SIG-M5 treated with dmso at 0.1 percent for 504 hours (cell line): Measurements from ENCODE around the gene EDRF1.

ENCODE experiments used
- DNase-seq: peaks from one replicate; lab custom pipeline; 2025; ENCODE audit not compliant: unreplicated experiment; lab: John Stamatoyannopoulos, UW

Gene EDRF1

DNA sequence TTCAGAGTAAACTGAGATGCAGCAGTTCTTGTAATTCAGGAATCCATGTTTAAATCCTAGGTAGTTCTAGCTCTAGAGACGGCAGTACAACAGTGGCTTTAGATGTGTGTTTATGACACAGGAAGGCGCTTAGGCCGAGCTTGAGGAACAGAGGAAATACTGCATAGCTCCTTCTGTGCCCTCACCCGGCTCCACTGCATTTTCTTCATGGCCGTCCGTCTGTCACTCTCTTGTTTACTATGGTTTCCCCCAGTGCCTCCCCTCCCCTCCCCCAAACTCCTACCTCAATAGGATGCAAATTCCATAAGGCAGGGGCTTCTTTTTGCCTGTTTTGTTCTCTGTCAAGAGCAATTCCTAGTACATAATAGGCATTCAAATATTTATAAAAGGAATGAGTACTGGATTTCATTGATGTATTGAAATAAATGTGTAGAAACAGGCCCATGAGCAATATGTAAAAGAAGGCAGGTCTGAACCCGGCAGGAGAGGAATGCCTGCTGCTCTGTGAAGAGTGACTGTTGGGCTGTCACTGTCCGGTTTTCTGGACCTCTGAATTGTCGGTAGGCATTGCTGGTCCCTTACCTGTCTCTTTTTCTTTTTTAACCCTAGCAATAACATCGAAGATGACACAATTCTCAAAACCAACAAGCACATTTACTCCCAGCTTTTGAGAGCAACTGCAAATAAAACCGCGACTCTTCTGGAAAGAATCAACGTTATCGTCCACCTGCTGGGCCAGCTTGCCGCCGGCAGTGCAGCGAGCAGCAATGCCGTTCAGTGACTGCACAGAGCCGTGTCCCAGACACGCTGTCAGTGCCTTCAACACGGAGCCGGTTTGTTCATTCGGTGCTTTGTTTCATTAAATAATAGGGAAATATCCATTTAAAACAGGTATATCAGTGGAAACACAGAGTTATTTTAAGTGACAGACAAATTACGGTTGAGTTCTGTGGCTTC is 43.5 kb downstream of the EDRF1 start:
- DNase-seq = no peak

DNA sequence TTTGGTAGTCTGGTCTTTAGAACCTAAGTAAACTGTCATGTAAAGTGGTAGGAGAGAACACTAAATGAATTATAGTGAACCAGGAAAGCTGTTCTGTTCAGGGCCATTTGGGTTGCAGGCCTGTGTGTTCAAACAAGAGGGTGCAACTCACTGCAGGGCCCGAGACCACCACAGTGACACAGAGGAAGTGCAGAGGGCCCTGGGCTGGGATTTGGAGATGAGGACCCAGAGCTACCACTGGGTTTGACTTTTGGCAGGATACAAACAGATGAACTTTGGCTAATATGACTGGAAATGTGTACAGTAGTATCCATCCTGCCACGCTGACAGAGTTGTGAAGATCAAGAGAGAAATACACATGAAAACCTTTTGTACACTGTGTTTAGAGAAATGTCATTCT is 46.3 kb downstream of the EDRF1 start:
- DNase-seq = no peak

DNA sequence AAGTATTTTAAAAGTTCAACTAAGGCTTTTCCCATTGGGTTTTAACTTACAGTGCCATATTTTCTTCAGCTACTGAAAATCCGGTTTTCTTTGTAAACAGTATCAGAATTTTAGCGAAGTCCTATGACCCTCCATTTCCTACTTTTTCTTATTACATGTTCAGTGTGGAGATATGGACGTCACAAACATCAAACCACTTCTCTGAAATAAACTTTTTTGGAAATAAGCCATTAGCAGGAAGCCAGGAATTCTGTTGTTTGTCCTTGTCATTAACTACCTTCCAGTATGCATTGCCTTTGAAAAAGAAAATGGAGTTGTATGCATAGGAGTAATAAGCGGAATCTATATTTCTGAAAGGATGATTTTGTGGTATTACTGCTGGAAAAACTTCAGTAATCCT is 47.0 kb downstream of the EDRF1 start:
- DNase-seq = no peak

DNA sequence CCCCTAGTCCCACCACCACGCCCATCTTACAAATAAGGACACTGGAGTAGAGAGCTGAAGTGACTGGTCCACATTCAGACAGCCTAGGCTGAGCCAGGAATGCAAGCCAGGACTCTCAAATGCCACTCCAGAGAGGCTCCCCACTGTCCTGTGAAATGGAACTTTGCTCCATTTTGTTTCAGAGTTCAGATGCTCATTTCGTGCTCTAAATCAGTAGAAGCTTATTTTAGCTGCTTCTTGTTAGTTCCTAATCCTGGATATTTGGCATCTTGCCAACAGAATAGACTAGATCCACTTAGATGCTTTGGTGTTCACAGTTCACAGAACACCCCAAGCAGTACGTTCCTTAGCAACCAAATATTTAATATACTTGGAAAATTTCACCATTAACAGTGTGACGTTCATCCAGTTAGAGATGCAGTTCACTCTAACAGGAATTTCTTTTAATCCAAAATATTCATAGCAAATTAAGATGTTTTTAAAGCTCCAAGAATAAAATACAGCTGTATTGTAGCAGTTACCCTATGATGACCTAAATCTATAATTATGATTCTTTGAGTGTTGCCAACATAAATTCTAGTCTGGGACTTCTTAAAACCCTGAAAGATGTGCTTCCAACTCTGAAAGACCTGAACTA is 48.8 kb downstream of the EDRF1 start:
- DNase-seq = no peak

DNA sequence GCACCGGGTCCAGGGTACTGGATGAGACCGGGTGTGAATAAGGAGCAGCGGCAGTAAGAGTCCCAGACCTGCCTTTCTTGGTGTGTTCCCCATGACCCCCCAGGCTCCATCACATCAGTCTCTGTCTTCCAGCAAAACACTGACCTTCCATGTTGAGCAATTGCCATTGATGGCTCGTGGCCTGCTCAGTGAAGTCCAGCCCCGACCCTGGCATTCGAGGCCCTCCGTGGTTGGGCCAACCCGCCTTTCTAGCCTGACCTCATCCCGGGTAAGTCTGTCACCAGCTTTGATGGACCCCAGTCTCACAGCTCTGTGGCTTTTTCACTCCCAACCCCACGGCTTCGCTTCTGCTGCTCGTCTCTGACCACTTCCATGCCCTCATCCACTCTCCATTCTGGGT is 49.7 kb downstream of the EDRF1 start:
- no peak for DNase-seq

DNA sequence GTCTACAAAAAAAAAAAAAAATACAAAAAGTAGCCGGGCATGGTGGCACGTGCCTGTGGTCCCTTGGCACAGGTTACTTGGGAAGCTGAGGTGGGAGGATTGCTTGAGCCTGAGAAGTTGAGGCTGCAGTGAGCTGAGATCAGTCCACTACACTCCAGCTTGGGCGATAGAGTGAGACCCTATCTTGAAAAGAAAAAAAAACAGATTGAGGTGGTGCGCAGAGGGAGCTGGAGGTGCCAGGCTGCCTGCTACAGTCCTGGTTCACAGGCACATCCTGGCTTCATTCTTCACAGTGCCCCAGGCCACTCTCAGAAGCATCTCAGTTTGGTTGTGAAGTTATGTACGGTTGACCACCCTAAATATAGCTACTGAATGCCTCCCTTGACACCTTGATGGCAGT is 51.3 kb downstream of the EDRF1 start:
- DNase-seq = no peak

DNA sequence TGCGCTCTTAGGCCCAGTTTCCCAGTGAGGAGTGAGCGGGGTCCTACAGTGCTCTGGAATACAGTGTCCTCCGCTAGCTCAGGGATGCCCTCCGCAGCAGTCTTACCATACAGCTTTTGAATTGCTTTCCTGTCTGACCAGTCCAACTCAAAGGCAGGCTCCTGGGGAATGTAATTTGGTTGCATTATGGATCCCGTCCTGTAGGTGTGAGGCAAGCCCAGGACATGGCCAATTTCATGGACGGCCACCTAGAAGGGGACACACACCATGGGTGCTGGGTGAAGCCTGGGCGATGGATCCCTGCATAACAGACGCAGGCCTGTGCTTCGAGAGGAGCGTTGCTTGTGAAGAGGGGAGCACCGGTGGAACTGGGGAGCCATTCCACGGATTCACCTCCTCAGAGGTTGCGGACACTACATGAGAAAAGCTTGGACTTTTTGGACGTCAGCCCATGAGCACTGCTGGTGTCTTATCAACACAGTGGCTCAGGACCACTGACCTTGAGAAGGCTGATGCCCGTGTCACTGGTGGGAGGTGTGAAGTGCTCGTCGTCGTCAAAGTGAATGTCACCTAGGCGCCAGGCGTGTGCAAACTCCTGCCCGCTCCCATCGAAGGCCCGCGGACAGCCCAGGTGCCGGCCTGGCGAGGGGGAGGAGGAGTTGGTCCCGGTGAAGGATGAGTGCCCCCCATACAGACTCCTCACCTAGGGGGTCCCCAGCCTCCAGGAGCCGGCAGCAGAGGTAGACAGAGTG is 52.8 kb downstream of the EDRF1 start:
- DNase-seq = no peak

DNA sequence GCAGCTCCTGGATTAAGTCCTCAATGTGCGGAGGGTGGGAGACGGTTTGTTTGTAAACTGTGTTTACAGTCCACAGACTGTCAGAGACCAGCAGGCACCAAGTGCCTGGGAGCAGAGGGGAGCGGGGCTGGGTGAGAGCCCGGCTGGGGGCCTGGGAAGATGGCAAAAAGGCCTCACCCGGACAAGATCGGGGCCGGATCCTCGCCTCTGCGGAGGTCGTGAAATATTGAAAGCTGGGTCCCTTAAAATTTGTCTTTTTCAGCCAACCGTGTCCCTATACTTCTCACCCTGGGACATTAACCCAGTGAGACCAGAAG is 53.3 kb downstream of the EDRF1 start:
- DNase-seq = no peak

DNA sequence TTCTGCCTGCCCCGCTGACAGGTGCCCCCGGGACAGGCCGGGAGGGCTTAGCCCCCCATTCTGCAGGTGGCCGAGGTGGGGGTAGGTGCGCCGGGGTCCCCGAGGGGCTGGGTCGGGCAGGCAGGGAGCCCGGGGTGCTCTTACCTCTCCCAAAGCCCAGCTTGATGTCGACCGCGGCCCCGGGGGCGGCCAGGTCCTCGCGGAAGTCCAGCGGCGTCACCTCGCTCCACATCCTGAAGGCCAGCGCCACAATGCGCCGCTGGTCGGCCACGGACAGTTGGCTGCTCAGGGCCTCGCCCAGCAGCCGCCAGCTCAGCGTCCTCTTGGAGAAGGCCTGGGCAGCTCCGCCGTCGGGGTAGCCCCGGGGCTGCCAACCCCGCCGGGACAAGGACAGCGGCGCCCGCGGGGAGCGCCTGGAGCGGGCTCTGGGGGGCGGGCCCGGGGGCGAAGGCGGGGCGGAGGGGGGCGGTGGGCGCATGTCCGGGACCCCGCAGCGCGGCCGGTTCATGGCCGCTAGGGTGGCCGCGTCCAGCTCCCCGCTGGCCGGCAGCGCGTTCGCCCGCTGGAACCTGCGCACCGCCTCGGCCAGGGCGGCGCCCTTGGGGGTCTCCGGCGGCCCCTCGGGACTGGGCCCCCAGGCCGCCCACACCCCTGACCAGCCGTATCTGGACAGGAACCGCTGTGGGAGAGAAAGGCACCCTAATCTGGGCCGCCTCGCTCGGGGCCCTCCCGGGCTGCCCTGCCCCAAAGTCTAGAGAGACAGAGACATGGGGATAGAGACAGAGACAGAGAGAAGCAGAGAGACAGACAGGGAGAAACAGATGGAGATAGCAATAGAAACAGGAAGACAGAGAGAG is 54.4 kb downstream of the EDRF1 start:
- no peak for DNase-seq

DNA sequence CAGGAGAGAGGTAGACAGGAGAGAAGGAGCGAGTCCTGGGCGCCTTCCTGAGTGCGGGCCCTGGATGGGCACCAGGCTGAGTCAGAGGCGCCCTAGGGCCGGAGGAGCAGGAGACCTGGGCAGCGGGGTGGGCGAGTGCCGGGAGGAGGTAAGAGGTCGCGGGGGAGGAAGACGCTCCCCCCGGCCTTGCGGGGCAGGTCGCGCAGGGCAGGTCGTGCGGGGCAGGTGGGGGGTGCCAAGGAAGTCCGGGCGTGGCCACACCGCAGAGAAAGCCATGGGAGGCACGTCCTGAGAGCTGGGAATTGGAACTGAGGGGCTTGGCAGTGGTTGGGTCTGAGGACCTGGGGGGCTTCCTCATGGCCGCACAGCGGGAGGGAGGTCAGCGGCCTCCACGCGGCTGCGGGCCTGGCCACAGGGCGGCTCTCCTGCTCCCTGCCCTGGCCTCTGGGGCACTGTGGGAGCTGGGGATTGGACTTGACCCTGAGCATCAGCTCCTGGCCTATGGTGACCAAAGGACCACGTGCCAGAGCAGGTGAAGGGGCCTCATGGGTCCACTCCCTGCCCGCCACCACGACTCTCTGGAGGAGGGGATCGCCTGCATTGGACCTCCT is 55.2 kb downstream of the EDRF1 start:
- no peak for DNase-seq

DNA sequence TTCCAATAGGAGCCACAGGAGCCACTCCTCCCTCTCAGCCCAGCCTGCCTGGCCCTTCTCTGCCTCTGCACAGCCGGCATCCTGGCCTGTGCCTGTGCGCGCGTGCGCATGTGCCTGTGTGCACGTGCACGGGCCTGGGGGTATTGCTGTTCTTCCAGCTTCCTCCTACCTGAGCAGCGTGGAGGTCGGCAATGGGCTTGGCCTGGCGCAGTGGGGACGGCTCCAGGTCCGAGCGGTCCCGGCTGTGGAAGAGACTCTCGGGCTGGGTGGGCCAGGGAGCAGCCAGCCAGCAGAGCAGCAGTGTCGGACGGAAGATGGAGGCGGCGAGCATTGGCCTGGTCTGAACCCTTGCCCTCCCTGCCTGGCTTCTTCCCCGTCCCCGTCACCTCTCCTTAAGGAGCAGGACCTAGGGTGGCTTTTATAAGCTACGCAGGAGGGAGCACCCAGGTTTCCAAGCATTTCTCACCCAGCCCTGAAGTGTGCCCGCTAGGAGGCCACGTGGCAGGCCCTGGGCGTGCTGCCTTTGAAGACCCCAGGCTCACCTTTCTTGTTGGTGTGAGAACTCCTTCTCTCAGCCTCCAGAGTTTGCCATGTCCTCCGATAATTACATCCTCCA is 56.1 kb downstream of the EDRF1 start, which contains the start of gene MMP21:
Gene MMP21, minus strand, starts transcription at position 331 of the 616 bp plus-strand sequence. Its CDS starts 0 bp downstream, at position 331.
- no peak for DNase-seq

DNA sequence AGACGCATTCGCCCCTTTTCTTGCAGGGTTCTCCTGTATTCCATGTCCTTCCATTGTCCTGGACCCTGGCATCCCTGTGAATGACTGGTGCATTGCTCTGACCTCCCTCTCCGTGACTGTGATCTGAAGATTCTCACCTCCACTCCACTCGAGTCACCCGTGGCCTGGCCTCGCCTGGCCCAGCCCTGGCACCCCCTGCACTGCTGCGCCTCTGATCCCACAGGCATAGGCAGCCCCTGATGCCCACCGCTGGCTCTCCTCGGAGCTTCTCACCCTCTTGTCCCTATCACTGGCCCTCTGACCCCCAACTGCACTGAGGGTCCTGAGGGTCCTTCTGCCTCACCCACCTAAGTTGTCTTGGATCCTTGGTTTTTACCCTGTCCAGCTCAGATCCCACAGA is 58.3 kb downstream of the EDRF1 start:
- no peak for DNase-seq

DNA sequence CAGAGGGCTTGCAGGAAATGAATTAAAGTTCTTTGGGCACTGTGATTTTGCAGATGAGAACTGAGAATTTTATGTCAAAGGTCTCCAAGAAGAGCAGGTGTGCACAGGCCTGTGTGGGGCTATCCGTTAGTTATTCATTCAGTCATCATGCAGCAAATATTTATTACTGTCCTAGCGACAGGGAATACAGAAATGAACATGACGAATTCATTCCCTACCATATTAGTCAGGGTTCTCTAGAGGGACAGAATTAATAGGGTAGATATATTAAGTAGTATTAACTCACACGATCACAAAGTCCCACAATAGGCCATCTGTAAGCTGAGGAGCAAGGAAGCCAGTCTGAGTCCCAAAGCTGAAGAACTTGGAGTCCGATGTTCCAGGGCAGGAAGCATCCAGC is 59.0 kb downstream of the EDRF1 start:
- no peak for DNase-seq

DNA sequence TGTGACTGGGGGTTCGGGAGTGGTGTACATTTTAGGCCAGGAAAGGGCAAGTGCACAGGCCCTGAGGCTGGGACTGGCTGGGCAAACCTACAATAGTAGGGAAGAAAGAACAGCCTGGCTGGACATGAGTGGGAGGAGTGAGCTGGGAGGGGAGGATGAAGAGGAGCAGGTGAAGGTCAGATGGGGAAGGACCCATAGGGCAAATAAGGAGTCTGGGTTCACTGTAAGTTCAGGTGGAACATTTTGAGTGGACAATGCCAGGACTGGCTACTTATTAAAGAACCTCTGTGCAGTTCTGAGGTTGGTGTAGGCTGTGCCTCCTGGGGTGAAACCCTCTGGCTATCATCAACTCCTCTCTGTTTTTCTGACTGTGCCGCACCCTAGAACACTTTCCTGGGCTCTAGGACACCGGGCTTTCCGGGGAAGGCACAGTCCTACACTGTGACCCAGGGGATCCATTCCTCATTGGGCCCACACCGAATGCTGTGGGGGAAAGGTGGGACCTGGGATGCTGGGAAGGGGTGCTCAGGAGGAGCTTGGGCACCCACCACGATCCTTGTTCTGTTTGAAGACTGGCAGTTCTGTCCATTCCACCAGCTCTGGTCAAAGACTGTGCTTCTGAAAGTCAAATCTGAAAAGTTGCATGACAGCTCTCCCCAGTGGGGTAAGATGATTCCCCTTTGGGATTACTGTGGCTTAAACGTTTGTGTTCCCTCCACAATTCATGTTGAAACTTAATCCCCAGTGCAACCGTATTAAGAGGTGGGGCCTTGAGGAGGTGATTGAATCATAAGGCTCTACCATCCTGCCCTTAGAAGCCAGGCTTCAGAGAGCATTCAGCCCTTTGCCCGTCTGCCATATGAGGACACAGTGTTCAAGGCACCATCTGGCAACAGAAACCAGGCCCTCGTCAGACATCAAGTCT is 60.2 kb downstream of the EDRF1 start:
- no peak for DNase-seq

DNA sequence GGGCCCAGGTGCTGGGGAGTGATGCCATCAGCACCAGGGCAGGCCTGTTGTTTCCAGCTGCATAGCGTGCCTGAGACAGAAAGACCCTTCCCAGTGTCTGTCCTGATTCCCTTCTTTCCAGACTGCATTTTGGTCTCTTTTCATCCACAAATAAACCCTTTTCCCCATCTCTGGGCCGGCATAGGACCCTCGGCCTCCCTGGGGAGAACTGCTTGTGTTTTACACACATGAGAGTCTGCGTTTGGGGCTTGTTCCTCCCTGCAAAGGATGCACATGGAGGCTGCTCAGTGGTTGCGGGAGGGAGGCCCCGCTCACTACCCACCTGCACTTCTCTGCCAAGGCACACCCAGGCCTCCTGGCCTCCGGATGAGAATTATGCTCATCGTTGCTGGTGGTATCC is 61.9 kb downstream of the EDRF1 start:
- no peak for DNase-seq

DNA sequence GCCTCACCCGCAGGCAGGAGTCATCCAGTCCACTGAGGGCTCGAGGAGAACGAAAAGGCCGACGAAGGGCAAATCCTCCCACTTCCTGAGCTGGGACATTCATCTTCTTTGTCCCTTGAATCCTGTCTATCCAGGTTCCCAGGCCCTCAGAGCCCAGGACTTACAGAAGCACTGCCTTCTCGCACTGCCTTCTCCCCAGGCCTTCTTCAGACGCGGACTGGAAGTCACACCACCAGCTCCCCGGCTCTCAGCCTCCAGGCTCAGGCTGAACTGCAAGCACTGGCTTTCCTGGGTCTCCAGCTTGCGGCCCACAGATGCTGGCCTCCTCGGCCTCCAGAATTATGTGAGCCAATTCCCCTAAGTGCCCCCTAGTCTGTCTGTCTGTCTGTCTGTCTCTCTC is 62.5 kb downstream of the EDRF1 start:
- DNase-seq = no peak

DNA sequence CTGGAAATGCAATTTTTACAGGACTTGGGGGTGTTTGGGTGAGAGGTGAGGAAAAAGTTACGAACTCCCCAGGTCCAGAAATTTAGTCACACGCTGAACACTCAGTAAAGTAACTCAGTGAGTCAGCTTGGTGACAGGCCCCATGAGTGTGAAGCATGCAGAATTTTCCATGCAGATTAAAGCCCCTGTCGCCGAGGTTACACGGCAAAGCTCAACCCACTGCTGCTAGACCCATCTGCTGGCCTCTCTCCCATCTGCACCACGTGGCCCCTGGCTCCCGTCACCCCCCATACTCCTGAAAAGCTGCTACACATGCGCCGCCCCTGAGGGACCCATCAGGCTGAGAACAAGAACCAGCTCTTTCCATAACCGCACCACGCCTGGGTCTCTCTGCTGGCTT is 63.1 kb downstream of the EDRF1 start:
- DNase-seq = no peak

DNA sequence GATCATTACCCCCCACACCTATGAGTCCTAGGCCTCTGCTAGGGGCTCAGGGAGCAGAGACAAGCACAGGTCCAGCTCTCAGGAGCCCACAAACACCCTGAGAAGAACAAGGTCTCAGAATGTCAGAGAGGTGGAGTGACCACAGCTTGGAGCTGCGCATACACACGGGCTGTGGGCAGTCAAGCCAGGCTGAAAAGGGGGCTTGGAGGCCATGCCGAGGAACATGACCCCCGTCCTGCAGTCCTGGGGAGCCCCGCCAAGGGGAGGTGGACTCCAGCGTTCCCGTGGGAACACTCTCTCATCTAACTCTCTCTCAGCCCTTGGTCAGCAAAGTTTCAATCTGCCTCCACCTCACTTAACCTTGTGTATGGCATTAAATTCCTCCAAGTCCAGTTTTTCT is 63.9 kb downstream of the EDRF1 start:
- no peak for DNase-seq

DNA sequence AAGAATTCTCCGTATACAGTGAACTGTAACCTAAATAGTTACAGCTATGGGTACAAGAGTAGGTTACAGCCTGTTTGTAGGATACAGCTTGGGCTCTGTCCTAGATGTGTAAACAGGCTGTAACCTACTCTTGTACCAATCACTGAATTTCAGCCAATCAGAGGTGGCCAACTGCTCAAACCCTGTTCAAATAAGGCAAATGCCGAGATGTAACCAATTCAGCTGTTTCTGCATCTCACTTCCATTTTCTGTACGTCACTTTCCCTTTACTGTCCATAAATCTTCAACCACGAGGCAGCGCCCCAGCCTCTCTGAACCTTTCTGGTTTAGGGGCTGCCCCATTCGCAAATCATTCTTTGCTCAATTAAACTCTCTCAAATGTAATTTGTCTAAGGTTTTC is 64.4 kb downstream of the EDRF1 start:
- no peak for DNase-seq
